WTC11 (cell line): ENCODE measurements around the gene MMP21. TPM values are rescaled to one million over a fixed set of nuclear protein-coding genes. Genes with fewer than 3 reads are reported as not detected.

Experiments used
- ATAC-seq: fragments of 200-7000 bp; cut with Tn5 transposase; 2 replicates; pipeline ENCODE4 v1.10.0; 2021; ENCODE audit warnings: mild to moderate bottlenecking, moderate library complexity
- CTCF ChIA-PET: fragments of 300-600 bp; sonication (Branson Sonifier 250); formaldehyde crosslinking; loops from one replicate; lab custom pipeline; 2021; ENCODE audit warnings: antibody characterized with exemption; lab: Charles Lee
- POLR2A ChIA-PET: fragments of 350-600 bp; sonication (Branson Sonifier 250); formaldehyde crosslinking; loops from one replicate; lab custom pipeline; 2021; ENCODE audit warnings: antibody characterized with exemption; lab: Charles Lee
- DNase-seq: peaks from one replicate; pipeline ENCODE4 v3.0.0; 2021; ENCODE audit warnings: low spot score
- H3K27ac Mint-ChIP-seq: 2 replicates; pipeline ENCODE4 v1.8.0; 2021; ENCODE audit warnings: mixed read lengths
- H3K27me3 Mint-ChIP-seq: 2 replicates; pipeline ENCODE4 v1.8.0; 2021; ENCODE audit warnings: low read depth, mild to moderate bottlenecking, moderate library complexity, mixed read lengths
- H3K36me3 Mint-ChIP-seq: 2 replicates; pipeline ENCODE4 v1.8.0; 2021; ENCODE audit warnings: mixed read lengths
- H3K4me1 Mint-ChIP-seq: 2 replicates; pipeline ENCODE4 v1.8.0; 2022; ENCODE audit warnings: mixed read lengths
- H3K4me3 Mint-ChIP-seq: 2 replicates; pipeline ENCODE4 v1.8.0; 2021; ENCODE audit warnings: mild to moderate bottlenecking, moderate library complexity, mixed read lengths
- H3K9me3 Mint-ChIP-seq: 2 replicates; pipeline ENCODE4 v1.8.0; 2021; ENCODE audit warnings: mixed read lengths
- AFF4 ChIP-seq: sonication (generic); formaldehyde crosslinking; IDR thresholded peaks from 2 replicates; pipeline ENCODE4 v1.8.1; 2023; ENCODE audit warnings: mild to moderate bottlenecking, missing genetic modification reagents, borderline replicate concordance
- ATF1 ChIP-seq: sonication (generic); formaldehyde crosslinking; IDR thresholded peaks from 2 replicates; pipeline ENCODE4 v1.8.1; 2023; ENCODE audit warnings: mild to moderate bottlenecking, moderate library complexity, missing genetic modification reagents
- CDX4 ChIP-seq: fragments of 250-450 bp; sonication (Bioruptor Pico); IDR thresholded peaks from 2 replicates; pipeline ENCODE4 v1.9.0; 2021; ENCODE audit warnings: moderate library complexity, mild to moderate bottlenecking, inconsistent platforms, borderline replicate concordance
- GABPB1 ChIP-seq: sonication (generic); formaldehyde crosslinking; IDR thresholded peaks from 2 replicates; pipeline ENCODE4 v1.8.1; 2023; ENCODE audit warnings: mild to moderate bottlenecking, missing genetic modification reagents
- HMGXB4 ChIP-seq: sonication (generic); formaldehyde crosslinking; IDR thresholded peaks from 2 replicates; pipeline ENCODE4 v1.8.1; 2023; ENCODE audit warnings: mild to moderate bottlenecking, moderate library complexity, missing genetic modification reagents
- IRF2 ChIP-seq: sonication (generic); formaldehyde crosslinking; IDR thresholded peaks from 2 replicates; pipeline ENCODE4 v1.8.0; 2022; ENCODE audit warnings: low read depth, missing genetic modification reagents, borderline replicate concordance
- MXD4 ChIP-seq: fragments of 250-450 bp; sonication (Bioruptor Pico); IDR thresholded peaks from 2 replicates; pipeline ENCODE4 v1.8.0; 2021; ENCODE audit warnings: mild to moderate bottlenecking, moderate library complexity, borderline replicate concordance
- NR1H2 ChIP-seq: sonication (generic); formaldehyde crosslinking; IDR thresholded peaks from 2 replicates; pipeline ENCODE4 v1.9.0; 2021; ENCODE audit warnings: mild to moderate bottlenecking, moderate library complexity, missing genetic modification reagents
- STAT6 ChIP-seq: sonication (generic); formaldehyde crosslinking; conservative IDR thresholded peaks from 2 replicates; pipeline ENCODE4 v1.8.1; 2023; ENCODE audit warnings: mild to moderate bottlenecking, low read depth, missing genetic modification reagents, moderate library complexity
- ZNF416 ChIP-seq: fragments of 250-450 bp; sonication (Bioruptor Pico); IDR thresholded peaks from 2 replicates; pipeline ENCODE4 v1.9.0; 2021; ENCODE audit warnings: mild to moderate bottlenecking, inconsistent platforms
- ZNF423 ChIP-seq: fragments of 250-450 bp; sonication (Bioruptor Pico); IDR thresholded peaks from 2 replicates; pipeline ENCODE4 v2.1.2; 2022; ENCODE audit warnings: mild to moderate bottlenecking, moderate library complexity
- total RNA-seq: library from RNA; stranded (reverse); gene quantifications from 3 replicates; pipeline ENCODE4 v1.2.3, GENCODE V29; 2021
- TF ChIP-seq, protein P1 (sequence below): sonication (generic); formaldehyde crosslinking; IDR thresholded peaks from 2 replicates; pipeline ENCODE4 v1.8.1; 2022; ENCODE audit warnings: low read depth, missing genetic modification reagents, borderline replicate concordance
- TF ChIP-seq, protein P2 (sequence below): sonication (generic); formaldehyde crosslinking; IDR thresholded peaks from 2 replicates; pipeline ENCODE4 v1.8.1; 2022; ENCODE audit warnings: missing genetic modification reagents, borderline replicate concordance

MMP21 gene
- total RNA-seq, 1 experiment from 2014 or later, result not detected

DNA sequence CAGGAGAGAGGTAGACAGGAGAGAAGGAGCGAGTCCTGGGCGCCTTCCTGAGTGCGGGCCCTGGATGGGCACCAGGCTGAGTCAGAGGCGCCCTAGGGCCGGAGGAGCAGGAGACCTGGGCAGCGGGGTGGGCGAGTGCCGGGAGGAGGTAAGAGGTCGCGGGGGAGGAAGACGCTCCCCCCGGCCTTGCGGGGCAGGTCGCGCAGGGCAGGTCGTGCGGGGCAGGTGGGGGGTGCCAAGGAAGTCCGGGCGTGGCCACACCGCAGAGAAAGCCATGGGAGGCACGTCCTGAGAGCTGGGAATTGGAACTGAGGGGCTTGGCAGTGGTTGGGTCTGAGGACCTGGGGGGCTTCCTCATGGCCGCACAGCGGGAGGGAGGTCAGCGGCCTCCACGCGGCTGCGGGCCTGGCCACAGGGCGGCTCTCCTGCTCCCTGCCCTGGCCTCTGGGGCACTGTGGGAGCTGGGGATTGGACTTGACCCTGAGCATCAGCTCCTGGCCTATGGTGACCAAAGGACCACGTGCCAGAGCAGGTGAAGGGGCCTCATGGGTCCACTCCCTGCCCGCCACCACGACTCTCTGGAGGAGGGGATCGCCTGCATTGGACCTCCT is 935 bp downstream of the MMP21 start (continued):
- TF ChIP-seq CDX4 (CRISPR knock-in tag) (no peak), ATF1 (CRISPR knock-in tag) (no peak), MXD4 (CRISPR knock-in tag) (no peak), STAT6 (no peak), ZNF423 (CRISPR knock-in tag) (no peak), AFF4 (CRISPR knock-in tag) (no peak), HMGXB4 (CRISPR knock-in tag) (no peak), ZNF416 (CRISPR knock-in tag) (no peak)
- TF ChIP-seq, all 79 proteins: peak for 0

DNA sequence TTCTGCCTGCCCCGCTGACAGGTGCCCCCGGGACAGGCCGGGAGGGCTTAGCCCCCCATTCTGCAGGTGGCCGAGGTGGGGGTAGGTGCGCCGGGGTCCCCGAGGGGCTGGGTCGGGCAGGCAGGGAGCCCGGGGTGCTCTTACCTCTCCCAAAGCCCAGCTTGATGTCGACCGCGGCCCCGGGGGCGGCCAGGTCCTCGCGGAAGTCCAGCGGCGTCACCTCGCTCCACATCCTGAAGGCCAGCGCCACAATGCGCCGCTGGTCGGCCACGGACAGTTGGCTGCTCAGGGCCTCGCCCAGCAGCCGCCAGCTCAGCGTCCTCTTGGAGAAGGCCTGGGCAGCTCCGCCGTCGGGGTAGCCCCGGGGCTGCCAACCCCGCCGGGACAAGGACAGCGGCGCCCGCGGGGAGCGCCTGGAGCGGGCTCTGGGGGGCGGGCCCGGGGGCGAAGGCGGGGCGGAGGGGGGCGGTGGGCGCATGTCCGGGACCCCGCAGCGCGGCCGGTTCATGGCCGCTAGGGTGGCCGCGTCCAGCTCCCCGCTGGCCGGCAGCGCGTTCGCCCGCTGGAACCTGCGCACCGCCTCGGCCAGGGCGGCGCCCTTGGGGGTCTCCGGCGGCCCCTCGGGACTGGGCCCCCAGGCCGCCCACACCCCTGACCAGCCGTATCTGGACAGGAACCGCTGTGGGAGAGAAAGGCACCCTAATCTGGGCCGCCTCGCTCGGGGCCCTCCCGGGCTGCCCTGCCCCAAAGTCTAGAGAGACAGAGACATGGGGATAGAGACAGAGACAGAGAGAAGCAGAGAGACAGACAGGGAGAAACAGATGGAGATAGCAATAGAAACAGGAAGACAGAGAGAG is 1.7 kb downstream of the MMP21 start:
- peaks cover 1% of the 10 kb centered on the region; the same call in 1 of the 2 replicates for H3K27me3 Mint-ChIP-seq
- H3K4me1 Mint-ChIP-seq, result no peaks in the 10 kb centered on the region
- no peaks in the 10 kb centered on the region for H3K36me3 Mint-ChIP-seq
- ATAC-seq (no peak), DNase-seq (no peak)
- H3K27ac Mint-ChIP-seq, result no peak overlapping the region
- no peak overlapping the region for H3K4me3 Mint-ChIP-seq
- CTCF ChIA-PET, result no interaction called here
- no peak for TF ChIP-seq GABPB1 (CRISPR knock-in tag)
- TF ChIP-seq, protein P1, sequence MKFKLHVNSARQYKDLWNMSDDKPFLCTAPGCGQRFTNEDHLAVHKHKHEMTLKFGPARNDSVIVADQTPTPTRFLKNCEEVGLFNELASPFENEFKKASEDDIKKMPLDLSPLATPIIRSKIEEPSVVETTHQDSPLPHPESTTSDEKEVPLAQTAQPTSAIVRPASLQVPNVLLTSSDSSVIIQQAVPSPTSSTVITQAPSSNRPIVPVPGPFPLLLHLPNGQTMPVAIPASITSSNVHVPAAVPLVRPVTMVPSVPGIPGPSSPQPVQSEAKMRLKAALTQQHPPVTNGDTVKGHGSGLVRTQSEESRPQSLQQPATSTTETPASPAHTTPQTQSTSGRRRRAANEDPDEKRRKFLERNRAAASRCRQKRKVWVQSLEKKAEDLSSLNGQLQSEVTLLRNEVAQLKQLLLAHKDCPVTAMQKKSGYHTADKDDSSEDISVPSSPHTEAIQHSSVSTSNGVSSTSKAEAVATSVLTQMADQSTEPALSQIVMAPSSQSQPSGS (CRISPR knock-in tag), result no peak
- no peak for TF ChIP-seq IRF2 (CRISPR knock-in tag)
- no peak for TF ChIP-seq ATF1 (CRISPR knock-in tag)
- TF ChIP-seq, protein P2, sequence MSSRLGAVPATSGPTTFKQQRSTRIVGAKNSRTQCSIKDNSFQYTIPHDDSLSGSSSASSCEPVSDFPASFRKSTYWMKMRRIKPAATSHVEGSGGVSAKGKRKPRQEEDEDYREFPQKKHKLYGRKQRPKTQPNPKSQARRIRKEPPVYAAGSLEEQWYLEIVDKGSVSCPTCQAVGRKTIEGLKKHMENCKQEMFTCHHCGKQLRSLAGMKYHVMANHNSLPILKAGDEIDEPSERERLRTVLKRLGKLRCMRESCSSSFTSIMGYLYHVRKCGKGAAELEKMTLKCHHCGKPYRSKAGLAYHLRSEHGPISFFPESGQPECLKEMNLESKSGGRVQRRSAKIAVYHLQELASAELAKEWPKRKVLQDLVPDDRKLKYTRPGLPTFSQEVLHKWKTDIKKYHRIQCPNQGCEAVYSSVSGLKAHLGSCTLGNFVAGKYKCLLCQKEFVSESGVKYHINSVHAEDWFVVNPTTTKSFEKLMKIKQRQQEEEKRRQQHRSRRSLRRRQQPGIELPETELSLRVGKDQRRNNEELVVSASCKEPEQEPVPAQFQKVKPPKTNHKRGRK (CRISPR knock-in tag), result no peak
- no peak for TF ChIP-seq NR1H2 (CRISPR knock-in tag)
- POLR2A ChIA-PET, result no interaction called here
- peaks cover 6% of the 10 kb centered on the region for H3K9me3 Mint-ChIP-seq
